HG02610 (cell line): ENCODE measurements around the gene ZNF223.

Experiments
- ATAC-seq: cut with Tn5 transposase; IDR thresholded peaks from one replicate; pipeline ENCODE4 v1.9.1; 2021; ENCODE audit warnings: mild to moderate bottlenecking, moderate library complexity; ENCODE audit not compliant: unreplicated experiment

Gene ZNF223

GRCh38 chr19:44051650-44052402, at the start of gene ZNF223:
ZNF223 (plus strand) TSS chr19:44052036; CDS start chr19:44055177, 3,141 bp downstream.
- peak; percentile 53 for ATAC-seq

- no peak for ATAC-seq
Measured at GRCh38 chr19:44002212-44002565, 49.6 kb upstream of the ZNF223 start.

- ATAC-seq = peak; percentile 91
Measured at GRCh38 chr19:44002566-44003460, 49.0 kb upstream of the ZNF223 start, which contains the start of gene ZNF230. ZNF230 (plus strand) TSS chr19:44002957; CDS start chr19:44007079, 4,122 bp downstream.

- ATAC-seq = peak; percentile 12
Measured at GRCh38 chr19:44003461-44004009, 48.3 kb upstream of the ZNF223 start.

- no peak for ATAC-seq
Measured at GRCh38 chr19:44005973-44006372, 45.9 kb upstream of the ZNF223 start.

- no peak for ATAC-seq
Measured at GRCh38 chr19:44007473-44007872, 44.4 kb upstream of the ZNF223 start.

- ATAC-seq = no peak
Measured at GRCh38 chr19:44010468-44010867, 41.4 kb upstream of the ZNF223 start.

GRCh38 chr19:44019498-44019897, 32.3 kb upstream of the ZNF223 start:
- no peak for ATAC-seq

GRCh38 chr19:44021221-44021620, 30.6 kb upstream of the ZNF223 start:
- ATAC-seq = no peak

GRCh38 chr19:44024900-44025216, 27.0 kb upstream of the ZNF223 start:
- no peak for ATAC-seq

GRCh38 chr19:44025217-44025936, 26.5 kb upstream of the ZNF223 start, which contains the start of gene ZNF222:
ZNF222 (plus strand) TSS chr19:44025379; CDS start chr19:44025437, 58 bp downstream.
- ATAC-seq = peak; percentile 93

- no peak for ATAC-seq
Measured at GRCh38 chr19:44026622-44027021, 25.2 kb upstream of the ZNF223 start.

GRCh38 chr19:44032001-44032610, 19.7 kb upstream of the ZNF223 start:
- no peak for ATAC-seq

GRCh38 chr19:44042147-44042546, 9.7 kb upstream of the ZNF223 start:
- no peak for ATAC-seq

- peak; percentile 54 for ATAC-seq
Measured at GRCh38 chr19:44050740-44051649, 841 bp upstream of the ZNF223 start.

- no peak for ATAC-seq
Measured at GRCh38 chr19:44055870-44056269, 4.0 kb downstream of the ZNF223 start.

GRCh38 chr19:44059229-44059628, 7.4 kb downstream of the ZNF223 start:
- ATAC-seq = no peak

GRCh38 chr19:44061038-44061437, 9.2 kb downstream of the ZNF223 start:
- no peak for ATAC-seq

- ATAC-seq = no peak
Measured at GRCh38 chr19:44066305-44066704, 14.5 kb downstream of the ZNF223 start.
